Parathyroid adenoma (tissue), 2 donors: ENCODE data around the gene FBXO11.

ENCODE experiments used
- H2AFZ ChIP-seq: fragments of 300-600 bp; sonication (generic); one replicate; pipeline ENCODE4 v1.7.0; 2017; ENCODE audit warnings: antibody characterized with exemption, mild to moderate bottlenecking
- H3K27ac ChIP-seq: fragments of 300-600 bp; sonication (generic); one replicate; pipeline ENCODE4 v1.7.0; 2017
- H3K27me3 ChIP-seq: fragments of 300-600 bp; sonication (generic); one replicate; pipeline ENCODE4 v1.7.0; 2017; ENCODE audit warnings: low read length; ENCODE audit not compliant: control insufficient read depth, insufficient read depth
- H3K36me3 ChIP-seq: fragments of 300-600 bp; sonication (generic); one replicate; pipeline ENCODE4 v1.7.0; 2017; ENCODE audit warnings: low read length; ENCODE audit not compliant: control insufficient read depth, insufficient read depth
- H3K4me1 ChIP-seq: fragments of 300-600 bp; sonication (generic); one replicate; pipeline ENCODE4 v1.7.0; 2017; ENCODE audit warnings: control low read depth
- H3K4me2 ChIP-seq: fragments of 300-600 bp; sonication (generic); one replicate; pipeline ENCODE4 v1.7.0; 2017; ENCODE audit warnings: low read length
- H3K4me3 ChIP-seq: fragments of 300-600 bp; sonication (generic); one replicate; pipeline ENCODE4 v1.7.0; 2017; ENCODE audit warnings: low read depth, low read length
- H3K79me2 ChIP-seq: fragments of 300-600 bp; sonication (generic); one replicate; pipeline ENCODE4 v1.7.0; 2017; ENCODE audit warnings: control low read depth
- H3K9ac ChIP-seq: fragments of 300-600 bp; sonication (generic); one replicate; pipeline ENCODE4 v1.7.0; 2017; ENCODE audit warnings: mild to moderate bottlenecking
- H3K9me3 ChIP-seq: fragments of 300-600 bp; sonication (generic); one replicate; pipeline ENCODE4 v1.7.0; 2017; ENCODE audit warnings: low read length; ENCODE audit not compliant: control insufficient read depth
- CTCF ChIP-seq: fragments of 300-600 bp; sonication (generic); IDR thresholded peaks from one replicate; pipeline ENCODE4 v1.7.0; 2017; ENCODE audit warnings: antibody characterized with exemption, mild to moderate bottlenecking
- donor health status: primary hyperparathyroidism.

The FBXO11 gene

DNA sequence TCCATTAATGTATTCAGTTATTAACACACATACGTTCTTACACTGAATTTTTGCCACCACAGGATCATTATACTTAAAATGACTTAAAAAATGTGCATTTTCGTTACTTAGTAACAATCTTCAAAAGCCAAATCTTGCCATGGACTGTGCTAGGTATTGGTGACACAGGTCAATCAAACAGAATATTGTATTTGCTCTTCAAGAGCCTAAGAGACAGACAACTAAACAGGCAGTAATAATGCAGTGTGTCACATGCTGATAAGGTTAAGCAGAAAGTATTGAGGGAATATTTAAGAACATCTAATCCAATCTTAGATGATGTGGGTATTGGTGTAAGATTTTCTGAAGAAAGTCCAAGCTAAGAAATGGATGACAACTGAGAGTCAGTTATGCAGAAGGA lies 56.9 kb downstream of the FBXO11 start:
- H2AFZ ChIP-seq, result no peak overlapping the region
- H3K4me3 ChIP-seq, result no peak overlapping the region
- H3K27ac ChIP-seq, result no peak overlapping the region
- no peaks in the 10 kb centered on the region for H3K4me1 ChIP-seq
- no peaks in the 10 kb centered on the region for H3K36me3 ChIP-seq
- H3K4me2 ChIP-seq, result no peak overlapping the region
- no peaks in the 10 kb centered on the region for H3K9me3 ChIP-seq
- H3K9ac ChIP-seq, result no peak overlapping the region
- H3K27me3 ChIP-seq, result no peaks in the 10 kb centered on the region
- no peak for TF ChIP-seq CTCF
- H3K79me2 ChIP-seq, result peaks cover 62% of the 10 kb centered on the region

DNA sequence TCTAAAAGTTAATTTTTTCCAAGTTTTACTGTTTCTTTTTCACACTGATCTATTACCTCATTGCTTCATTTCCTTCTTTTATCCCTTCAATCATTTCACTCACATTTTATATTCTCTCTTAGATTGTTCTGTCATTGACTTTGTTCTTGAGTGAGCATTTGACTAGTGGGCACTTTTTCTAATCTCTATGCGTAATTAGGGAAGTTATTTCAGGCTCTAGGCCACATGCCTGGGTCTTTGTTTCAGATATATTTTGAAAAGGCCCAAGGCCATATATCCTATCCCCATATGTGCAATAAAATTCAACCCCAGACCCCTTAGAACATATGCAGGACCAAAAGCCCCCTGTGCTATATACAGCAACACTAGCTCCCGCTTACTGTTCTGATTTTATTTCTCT lies 62.1 kb downstream of the FBXO11 start:
- Histone ChIP-seq H2AFZ (no peak overlapping the region), H3K36me3 (no peaks in the 10 kb centered on the region), H3K4me1 (no peaks in the 10 kb centered on the region), H3K9me3 (no peaks in the 10 kb centered on the region), H3K27ac (no peak overlapping the region), H3K9ac (no peak overlapping the region), H3K4me2 (no peak overlapping the region), H3K4me3 (no peak overlapping the region), H3K79me2 (peaks cover 45% of the 10 kb centered on the region), H3K27me3 (no peaks in the 10 kb centered on the region)
- no peak for TF ChIP-seq CTCF

DNA sequence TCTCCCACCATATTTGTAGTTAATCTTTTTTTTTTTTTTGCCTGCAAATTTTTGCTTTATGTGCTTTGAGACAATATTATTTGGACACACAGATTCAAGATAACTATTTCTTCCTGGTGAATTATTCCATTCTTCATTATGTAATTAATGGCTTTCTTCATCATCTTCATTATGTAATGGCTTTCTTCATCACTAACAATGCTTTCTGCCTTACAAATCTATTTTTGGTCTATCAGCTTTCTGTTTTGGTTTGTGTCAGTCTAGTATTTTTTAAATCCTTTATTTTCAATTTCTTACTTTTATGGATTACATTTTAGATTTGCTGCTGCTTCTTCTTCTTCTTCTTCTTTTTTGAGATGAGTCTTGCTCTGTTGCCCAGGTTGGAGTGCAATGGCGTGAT lies 62.9 kb downstream of the FBXO11 start:
- H3K36me3 ChIP-seq, result no peaks in the 10 kb centered on the region
- no peak for TF ChIP-seq CTCF
- H3K9ac ChIP-seq, result no peak overlapping the region
- no peak overlapping the region for H3K27ac ChIP-seq
- no peak overlapping the region for H3K4me3 ChIP-seq
- peaks cover 45% of the 10 kb centered on the region for H3K79me2 ChIP-seq
- no peaks in the 10 kb centered on the region for H3K4me1 ChIP-seq
- H3K27me3 ChIP-seq, result no peaks in the 10 kb centered on the region
- H3K9me3 ChIP-seq, result no peaks in the 10 kb centered on the region
- H3K4me2 ChIP-seq, result no peak overlapping the region
- H2AFZ ChIP-seq, result no peak overlapping the region

GRCh38 chr2:47842846-47843245 lies 63.5 kb downstream of the FBXO11 start:
- H3K79me2 ChIP-seq, result peaks cover 41% of the 10 kb centered on the region
- no peaks in the 10 kb centered on the region for H3K9me3 ChIP-seq
- H3K4me3 ChIP-seq, result no peak overlapping the region
- no peak overlapping the region for H2AFZ ChIP-seq
- no peak overlapping the region for H3K4me2 ChIP-seq
- H3K27ac ChIP-seq, result no peak overlapping the region
- no peaks in the 10 kb centered on the region for H3K27me3 ChIP-seq
- no peak for TF ChIP-seq CTCF
- no peaks in the 10 kb centered on the region for H3K4me1 ChIP-seq
- H3K36me3 ChIP-seq, result no peaks in the 10 kb centered on the region
- H3K9ac ChIP-seq, result no peak overlapping the region

DNA sequence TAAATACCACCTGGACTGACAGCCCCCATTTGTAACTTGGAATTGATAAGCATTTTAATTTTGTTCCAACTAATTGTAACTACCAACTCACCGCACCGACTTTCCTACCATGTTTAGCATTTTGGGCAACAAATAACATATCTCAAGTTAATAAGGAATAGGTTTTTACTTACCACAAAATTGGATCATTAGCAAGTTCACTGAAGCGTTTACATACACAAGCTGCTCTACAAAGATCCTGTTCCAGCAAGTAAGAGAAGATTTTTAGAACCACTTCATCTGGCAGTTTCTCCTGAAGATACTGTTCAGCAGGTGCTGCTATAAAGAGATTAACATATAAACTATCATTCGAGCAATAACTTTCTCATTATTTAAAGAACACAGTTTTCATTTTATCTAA lies 67.6 kb downstream of the FBXO11 start:
- H3K4me1 ChIP-seq, result no peaks in the 10 kb centered on the region
- H3K4me3 ChIP-seq, result no peak overlapping the region
- peaks cover 12% of the 10 kb centered on the region for H3K79me2 ChIP-seq
- H3K9ac ChIP-seq, result no peak overlapping the region
- H2AFZ ChIP-seq, result no peak overlapping the region
- TF ChIP-seq CTCF, result no peak
- H3K4me2 ChIP-seq, result no peak overlapping the region
- H3K27me3 ChIP-seq, result no peaks in the 10 kb centered on the region
- H3K9me3 ChIP-seq, result no peaks in the 10 kb centered on the region
- H3K36me3 ChIP-seq, result no peaks in the 10 kb centered on the region
- no peak overlapping the region for H3K27ac ChIP-seq
